Measurements from ENCODE around the gene ADAM20.
"Not testable (repeated sequence)": the region's sequence is repeated elsewhere in the genome, so short reads cannot be mapped to it uniquely, and the experiment has no call there.

ADAM20 gene
- 0.28 to 2.1 (median 1.2) reads per million in 3 experiments for total RNA-seq

DNA sequence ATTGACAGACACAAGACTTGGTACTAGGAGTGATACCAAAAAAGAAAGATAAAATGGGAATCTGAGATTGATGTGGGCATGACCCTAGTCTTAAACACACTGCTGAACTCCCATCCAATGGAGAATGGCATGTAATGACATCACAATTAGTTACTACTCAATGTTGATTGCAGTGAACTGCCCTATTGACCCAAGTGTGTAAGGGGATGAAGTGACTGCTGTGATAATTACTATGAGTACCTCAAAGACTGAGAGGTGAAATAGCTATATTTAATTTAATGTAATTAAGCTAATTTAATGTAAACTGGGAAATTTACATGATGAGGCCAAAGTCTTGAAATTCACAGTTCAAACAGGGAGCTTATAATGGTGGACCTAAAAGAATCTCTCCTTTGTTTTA lies at the start of gene ADAM20:
Gene ADAM20 (minus strand): TSS at position 101 of the 400 bp plus-strand sequence. CDS start 10,247 bp downstream, outside the sequence.
- no peak for DNase-seq

DNA sequence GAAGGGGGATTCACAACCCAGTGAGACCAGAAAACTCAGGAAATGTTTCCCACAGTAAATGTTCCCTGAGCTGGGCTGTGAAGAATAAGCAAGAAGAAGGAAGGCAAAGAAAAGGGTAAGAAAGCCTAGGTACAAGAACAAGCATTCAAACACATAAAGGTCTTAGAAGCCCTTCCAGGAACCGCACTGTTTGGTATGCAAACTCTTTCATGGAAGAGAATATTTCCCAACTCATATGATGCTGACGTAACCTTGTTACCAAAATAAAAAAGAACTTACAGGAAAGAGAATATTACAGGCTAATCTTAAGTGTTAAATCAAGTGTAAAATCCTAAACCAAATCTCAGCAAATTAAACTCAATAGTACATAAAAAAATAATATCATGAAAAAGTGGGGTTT lies 42.1 kb upstream of the ADAM20 start:
- DNase-seq, result no peak

DNA sequence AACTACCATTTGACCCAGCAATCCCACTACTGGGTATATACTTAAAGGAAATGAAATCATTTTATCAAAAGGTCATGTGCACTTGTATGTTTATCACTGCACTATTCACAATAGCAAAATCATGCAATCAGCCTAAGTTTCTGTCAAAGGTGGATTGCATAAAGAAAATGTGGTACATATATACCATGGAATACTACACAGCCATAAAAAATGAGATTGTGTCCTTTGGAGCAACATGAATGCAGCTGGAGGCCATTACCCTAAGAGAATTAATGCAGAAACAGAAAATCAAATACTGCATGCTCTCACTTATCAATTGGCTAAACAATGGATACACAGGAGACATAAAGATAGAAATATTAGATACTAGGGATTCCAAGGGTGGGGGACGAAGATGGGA lies 38.2 kb upstream of the ADAM20 start:
- no peak for DNase-seq

DNA sequence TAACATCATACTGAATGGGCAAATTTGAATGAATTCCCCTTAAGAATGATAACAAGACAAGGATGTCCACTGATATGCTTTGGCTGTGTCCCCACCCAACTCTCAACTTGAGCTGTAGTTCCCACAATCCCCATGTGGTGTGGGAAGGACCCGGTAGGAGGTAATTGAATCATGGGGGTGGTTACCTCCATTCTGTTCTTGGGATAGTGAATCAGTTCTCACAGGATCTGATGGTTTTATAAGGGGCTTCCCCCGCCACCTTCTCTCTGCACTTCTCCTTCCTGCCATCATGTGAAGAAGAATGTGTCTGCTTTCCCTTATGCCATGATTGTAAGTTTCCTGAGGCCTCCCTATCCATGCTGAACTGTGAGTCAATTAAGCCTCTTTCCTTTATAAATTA lies 36.3 kb upstream of the ADAM20 start:
- no peak for DNase-seq

DNA sequence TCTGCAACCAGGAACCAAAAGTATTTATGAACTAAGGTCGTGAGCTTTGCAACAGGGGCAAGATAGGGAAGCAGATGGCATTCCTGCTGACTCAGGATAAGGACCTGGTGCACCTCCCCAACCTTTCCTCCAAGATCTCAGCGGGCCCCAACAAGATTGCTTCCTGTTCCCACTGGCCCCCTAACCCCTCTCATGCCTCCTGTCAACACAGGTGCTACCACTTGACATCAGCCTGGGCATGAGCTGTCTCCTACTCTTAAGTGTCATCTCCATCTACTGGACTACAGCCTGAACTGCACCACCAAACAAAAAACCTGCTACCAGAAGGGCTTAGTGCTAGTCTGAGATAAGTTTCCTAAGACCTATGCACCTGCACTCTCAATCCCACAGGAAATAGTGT lies 33.0 kb upstream of the ADAM20 start:
- no peak for DNase-seq

DNA sequence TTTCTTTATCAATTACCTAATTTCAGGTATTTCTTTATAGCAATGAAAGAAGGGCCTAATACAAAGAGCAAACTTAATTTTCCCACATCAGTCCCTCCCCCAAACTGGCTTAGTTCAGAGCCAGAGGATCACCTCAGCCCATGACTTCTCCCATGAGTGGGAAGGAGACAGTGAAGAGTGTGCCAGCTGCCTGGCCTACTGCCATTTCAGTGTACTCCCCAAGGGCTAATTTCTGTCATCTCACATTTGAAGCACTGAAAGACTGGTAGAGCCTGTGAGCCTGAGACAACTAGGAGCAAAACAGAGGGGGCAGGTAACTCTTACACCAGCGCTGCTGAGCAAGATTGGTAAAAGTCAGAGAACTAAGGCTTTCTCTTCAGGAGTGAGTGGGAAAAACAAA lies 29.1 kb upstream of the ADAM20 start:
- DNase-seq, result no peak

DNA sequence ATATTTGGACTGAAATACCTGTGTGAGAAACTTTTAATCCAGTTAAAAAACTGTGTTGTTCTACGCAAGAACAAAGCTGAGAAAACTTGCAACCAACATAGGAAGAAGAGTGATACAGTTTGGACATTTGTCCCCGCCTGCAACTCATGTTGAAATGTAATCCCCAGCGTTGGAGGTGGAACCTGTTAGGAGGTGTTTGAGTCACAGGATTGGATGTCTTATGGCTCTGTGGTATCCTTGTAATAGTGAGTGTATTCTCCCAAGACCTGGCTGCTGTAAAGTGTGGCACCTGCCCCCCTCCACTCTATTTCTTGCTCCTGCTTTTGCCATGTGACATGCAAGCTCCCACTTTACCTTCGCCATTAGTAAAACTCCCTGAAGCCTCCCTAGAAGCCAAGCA lies 28.6 kb upstream of the ADAM20 start:
- DNase-seq, result no peak

DNA sequence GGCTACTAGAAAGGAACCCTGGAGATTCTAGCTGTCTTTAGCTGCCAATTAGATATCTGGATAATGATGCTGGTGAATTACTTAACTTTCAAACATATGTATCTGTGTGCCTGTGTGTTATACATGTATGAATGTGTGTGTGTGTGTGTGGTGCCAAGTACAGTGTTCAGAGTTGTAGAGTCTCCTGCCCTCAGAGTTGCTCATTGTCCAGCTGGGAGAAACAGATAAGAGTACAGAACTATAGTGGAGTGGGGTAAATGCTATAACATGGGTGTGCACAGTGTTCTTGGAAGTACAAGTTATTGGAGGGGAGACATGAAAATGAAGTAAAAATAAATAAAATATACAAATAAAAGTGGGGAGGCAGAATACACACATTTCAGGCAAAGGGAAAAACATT lies 23.6 kb upstream of the ADAM20 start:
- DNase-seq, result no peak

DNA sequence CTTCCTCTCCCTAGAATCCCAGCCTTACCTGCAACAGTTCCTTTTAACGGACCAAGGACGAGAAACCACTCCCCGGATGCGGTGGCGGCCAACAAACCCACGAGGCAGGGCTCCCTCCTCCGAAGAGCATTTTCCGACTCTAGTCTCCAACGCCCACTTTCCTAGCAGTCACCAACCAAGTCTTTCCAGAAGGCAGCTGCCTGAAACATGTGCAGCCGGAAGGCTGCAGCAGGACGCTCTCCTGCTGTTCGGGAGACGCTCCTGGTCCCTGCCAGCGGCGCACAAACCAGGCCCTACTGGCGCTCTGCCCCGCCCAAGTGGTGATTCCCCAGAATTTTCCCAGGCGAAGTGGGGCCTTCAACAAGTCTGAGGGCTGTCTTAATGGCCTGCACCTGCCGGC lies 21.1 kb upstream of the ADAM20 start:
- DNase-seq, result no peak

DNA sequence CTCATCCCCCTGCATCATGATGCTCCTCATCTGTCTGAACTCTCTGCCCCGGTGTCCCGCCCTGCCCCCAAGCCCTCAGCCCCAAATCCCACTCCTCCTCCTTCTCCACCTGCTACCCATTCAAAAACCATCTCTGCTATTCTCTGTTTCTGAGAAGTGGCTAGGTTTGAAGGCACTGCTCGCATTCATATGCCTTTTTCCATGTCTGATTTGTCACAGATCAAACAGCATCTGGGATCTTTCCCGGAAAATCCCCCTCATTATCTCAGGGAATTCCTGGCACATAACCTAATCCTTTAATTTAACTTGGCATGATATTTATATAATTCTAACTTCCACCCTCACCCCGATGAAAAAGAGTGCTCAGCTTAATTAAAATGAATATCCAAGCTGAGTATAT lies 3.3 kb upstream of the ADAM20 start:
- no peak for DNase-seq

DNA sequence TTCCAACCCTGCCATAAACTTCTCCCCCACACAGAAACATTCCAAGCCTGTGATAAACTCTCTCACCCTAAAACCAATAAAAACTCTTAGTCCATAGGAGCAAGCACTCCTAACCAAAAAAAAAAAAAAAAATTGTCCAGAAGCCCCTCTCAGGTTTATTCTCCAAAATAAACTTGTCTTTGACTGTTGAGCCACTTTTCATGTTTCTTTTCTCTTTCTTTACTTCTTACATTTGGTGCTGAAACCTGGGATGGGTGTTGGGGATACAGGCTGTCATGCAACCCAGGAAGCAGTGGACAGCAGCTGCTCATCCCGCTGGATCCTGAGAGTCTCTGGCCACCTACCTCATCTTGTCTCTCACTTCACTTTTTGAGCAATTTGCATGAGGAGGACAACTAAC lies 2.0 kb upstream of the ADAM20 start:
- no peak for DNase-seq

DNA sequence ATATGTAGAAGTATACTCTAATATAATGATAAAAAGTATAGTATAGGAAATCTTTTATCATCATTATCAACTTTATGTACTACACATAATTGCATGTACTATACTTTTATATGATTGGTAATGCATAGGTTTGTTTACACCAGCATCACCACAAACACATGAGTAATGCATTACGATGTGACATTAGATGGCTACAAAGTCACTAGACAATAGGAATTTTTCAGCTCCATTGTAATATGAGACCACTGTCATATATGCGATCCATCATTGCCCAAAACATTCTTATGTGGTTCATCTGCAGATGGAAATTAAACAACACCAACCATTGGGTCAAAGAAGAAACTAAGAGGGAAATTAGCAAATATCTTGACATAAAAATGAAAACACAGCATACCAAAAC lies 4.4 kb downstream of the ADAM20 start:
- no peak for DNase-seq

DNA sequence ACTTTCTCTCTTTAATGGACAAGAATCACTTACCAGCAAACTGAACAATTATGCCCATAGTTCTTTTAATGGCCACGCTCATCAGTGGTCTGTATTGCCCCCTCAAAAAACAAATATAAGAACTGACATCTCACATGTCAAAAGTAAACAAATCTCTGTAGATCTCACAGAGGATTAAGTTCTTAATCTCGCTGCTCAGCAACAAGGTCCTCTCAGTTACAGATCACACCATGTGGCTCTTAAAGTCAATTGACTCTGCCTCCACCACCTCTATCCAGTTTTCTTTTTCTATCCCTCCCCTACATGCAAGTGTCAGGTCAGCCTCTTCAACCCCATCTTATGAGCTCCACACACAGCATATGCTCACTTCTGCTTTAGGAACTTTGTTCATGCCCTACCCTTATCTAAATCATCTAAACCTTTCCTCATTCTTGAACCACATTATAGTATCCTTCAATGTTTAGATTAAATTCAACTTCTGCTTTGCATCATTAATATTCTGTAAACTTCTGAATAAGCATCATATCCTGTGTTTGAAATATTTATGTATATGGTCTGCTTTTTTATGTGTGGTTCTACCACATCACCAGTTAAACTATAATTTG lies 7.2 kb downstream of the ADAM20 start:
- no peak for DNase-seq

DNA sequence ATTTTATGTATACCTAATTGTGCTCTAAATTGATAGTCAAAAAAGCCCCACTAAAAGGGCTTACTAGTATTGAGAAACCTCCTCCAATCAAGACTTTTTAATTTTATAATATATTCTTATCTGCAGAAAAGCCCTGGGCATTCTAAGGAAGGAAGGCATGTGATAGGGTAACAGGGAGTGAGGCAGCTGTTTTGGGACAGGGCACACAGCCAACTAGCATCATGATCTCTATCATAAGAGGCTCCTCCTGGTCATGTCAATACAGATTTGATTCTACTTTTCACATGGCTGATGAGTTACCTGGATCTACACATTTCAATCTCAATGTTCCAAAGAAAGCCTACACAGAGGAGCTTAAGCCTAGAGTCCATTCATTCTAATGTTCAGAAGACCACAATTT lies 9.1 kb downstream of the ADAM20 start:
- no peak for DNase-seq

DNA sequence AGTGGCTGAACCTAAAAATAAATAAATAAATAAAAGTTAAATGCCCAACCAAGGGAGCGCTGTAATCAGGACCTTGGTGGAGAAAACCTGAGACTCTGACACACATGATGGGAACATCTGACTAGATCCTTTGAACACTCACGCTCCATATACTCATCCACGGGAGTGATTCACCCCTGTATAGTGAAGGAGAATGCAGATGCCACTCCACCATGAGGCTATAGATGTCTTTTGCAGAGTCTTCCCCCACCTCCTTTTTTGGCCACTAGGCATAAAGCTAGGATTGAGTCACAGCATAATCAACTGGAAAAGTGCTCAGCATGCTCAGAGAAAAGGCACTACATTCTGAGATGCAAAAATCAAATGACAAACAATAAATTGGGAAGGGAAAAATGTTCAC lies 19.0 kb downstream of the ADAM20 start:
- no peak for DNase-seq

DNA sequence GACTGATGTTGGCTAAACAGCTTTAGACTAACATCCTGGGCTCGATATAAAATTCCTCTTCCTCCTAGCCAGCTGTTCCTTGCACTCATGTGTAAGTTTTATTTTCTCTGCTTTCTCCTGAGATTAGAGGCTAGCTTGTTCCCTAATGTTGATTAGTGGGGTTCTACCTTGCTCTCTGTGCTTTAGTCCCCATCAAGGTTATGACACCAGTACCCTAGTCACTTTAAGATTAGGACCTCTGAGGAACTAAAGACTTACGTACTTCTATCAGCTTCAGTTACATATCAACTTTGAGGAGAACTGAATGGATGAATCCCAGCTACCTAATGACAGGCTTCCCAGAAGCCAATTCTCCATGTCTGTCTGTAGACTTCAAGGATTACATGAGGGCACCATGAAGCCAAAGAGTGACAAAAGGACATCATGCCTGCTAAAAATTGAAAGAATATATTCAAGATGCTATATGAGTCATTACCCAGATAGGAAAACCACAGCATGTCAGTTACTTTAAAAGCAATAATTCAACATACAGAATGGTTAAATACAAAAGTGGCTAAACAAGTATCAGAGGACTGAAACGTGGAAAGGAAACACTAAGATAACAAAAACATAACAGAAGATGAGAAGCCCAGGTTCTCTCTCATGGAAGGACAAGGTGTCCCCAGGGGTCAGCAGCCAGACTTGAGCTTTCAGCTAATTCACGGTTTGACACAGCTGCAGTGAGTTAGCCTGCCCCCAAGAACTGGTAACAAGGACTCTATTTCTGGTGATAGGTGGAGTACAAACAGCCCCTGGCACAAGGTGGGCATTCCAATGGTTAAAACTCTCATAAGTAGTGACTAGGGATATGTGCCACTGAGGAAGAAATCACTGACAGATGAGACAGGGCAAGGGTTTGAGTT lies 20.4 kb downstream of the ADAM20 start:
- DNase-seq, result no peak

DNA sequence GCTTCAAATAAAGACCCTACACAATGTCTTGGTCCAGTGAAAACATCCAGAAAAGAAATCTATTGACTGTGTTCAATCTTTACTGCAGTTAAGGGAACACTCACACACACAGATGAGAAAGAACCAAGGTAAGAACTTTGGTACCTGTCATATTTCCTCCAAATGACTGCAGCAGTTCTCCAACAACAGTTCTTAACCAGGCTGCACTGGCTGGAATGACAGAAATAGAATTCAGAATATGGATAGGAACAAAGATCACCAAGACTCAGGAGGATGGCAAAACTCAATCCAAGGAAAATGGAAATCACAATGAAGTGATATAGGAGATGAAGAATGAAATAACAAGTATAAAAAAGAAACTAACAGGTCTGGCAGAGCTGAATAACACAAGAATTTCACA lies 36.6 kb downstream of the ADAM20 start:
- DNase-seq, result no peak

DNA sequence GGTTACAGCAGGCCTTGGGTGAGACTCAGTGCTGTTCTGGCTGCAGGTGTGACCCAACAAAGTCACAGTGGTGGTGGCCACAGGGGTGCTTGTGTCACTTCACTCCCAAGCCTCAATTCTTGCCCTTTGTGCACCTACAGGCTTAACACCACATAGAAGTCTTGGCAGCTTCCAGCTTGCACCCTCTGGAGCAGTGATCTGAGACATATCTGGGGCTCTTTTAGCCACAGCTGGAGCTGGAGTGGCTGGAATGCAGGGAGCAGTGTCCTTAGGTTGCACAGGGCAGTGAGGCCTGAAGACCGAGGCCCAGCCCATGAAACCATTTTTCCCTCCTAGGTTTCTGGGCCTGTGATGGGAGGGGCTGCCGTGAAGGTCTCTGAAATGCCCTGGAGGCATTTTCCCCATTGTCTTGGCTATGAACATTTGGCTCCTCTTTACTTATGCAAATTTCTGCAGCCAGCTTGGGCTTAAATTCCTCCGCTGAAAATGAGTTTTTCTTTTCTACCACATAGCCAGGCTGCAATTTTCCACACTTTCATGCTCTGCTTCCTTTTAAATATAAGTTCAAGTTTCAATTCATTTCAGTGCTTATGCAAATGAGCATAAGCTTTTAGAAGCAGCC lies 45.1 kb downstream of the ADAM20 start:
- DNase-seq, result no peak

DNA sequence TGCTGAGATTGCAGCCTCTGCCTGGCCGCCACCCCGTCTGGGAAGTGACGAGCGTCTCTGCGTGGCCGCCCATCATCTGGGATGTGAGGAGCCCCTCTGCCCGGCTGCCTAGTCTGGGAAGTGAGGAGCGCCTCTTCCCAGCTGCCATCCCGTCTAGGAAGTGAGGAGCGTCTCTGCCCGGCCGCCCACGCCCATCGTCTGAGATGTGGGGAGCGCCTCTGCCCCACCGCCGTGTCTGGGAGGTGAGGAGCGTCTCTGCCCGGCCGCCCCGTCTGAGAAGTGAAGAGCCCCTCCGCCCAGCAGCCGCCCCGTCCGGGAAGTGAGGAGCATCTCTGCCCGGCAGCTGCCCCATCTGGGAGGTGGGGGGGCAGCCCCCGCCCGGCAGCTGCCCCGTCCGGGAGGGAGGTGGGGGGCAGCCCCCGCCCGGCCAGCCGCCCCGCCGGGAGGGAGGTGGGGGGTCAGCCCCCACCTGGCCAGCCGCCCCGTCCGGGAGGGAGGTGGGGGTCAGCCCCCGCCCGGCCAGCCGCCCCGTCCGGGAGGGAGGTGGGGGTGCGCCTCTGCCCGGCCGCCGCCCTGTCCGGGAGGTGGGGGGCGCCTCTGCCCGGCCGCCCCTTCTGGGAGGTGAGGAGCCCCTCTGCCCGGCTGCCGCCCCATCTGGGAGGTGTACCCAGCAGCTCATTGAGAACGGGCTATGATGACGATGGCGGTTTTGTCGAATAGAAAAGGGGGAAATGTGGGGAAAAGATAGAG lies 57.3 kb downstream of the ADAM20 start:
- DNase-seq, result not testable (repeated sequence)

DNA sequence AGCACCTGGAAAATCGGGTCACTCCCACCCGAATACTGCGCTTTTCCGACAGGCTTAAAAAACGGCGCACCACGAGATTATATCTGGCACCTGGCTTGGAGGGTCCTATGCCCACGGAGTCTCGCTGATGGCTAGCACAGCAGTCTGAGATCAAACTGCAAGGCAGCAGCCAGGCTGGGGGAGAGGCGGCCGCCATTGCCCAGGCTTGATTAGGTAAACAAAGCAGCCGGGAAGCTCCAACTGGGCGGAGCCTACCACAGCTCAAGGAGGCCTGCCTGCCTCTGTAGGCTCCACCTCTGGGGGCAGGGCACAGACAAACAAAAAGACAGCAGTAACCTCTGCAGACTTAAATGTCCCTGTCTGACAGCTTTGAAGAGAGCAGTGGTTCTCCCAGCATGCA lies 59.3 kb downstream of the ADAM20 start:
- not testable (repeated sequence) for DNase-seq

DNA sequence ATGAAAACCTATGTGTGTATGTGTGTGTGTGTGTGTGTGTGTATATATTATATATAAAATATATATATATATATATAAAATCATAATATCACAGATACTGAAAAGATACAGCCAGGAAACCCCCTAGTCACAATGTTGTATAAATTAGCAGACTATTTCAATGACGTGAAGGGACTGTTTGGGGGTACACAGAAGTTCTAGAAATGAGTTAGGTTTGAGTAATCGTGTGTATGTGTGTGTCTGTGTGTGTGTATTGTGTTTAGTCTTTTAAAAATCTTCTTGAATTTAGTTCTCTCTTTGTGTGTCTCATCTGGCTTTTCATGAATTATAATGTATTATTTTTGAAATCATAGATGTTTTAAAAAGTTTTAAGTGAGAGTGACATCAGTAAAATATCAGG lies 61.0 kb downstream of the ADAM20 start:
- DNase-seq, result no peak

All from central memory CD4-positive, alpha-beta T cell (primary cell).